Measurements from ENCODE around the gene CTU2.
A peak's percentile ranks its signal among the peaks of the same experiment; 100 is the strongest.

Gene CTU2

GRCh38 chr16:88706965-88707826 lies 893 bp downstream of the CTU2 start:
- Histone ChIP-seq H3K4me3 (peak overlapping the region; percentile 94), H3K27ac (peak overlapping the region in 1 of 2 donors; percentile 91)
- no peak for DNase-seq (ENCODE audit: low spot score)
- no peak for TF ChIP-seq CTCF (IDR thresholded peaks at IDR 0.05)

GRCh38 chr16:88710556-88710955 lies 4.3 kb downstream of the CTU2 start:
- H3K27ac ChIP-seq: no peak overlapping the region
- no peak for DNase-seq (ENCODE audit: low spot score)
- no peak for TF ChIP-seq CTCF (IDR thresholded peaks at IDR 0.05)
- no peak overlapping the region for H3K4me3 ChIP-seq

- TF ChIP-seq CTCF (IDR thresholded peaks at IDR 0.05): no peak
- no peak for DNase-seq (ENCODE audit: low spot score)
- Histone ChIP-seq H3K4me3 (no peak overlapping the region), H3K27ac (no peak overlapping the region)
Observed at GRCh38 chr16:88711750-88712340, 5.5 kb downstream of the CTU2 start.

- H3K4me3 ChIP-seq: no peak overlapping the region
- no peak for DNase-seq (ENCODE audit: low spot score)
- TF ChIP-seq CTCF (IDR thresholded peaks at IDR 0.05): no peak
Observed at GRCh38 chr16:88712362-88712979, 6.2 kb downstream of the CTU2 start.

GRCh38 chr16:88713054-88713453 lies 6.8 kb downstream of the CTU2 start:
- no peak overlapping the region for H3K27ac ChIP-seq
- TF ChIP-seq CTCF (IDR thresholded peaks at IDR 0.05): no peak
- DNase-seq (ENCODE audit: low spot score): no peak
- H3K4me3 ChIP-seq: no peak overlapping the region

More at GRCh38 chr16:88712362-88712979, 6.2 kb downstream of the CTU2 start:
- H3K27ac ChIP-seq: no peak overlapping the region

GRCh38 chr16:88713568-88714419 lies 7.5 kb downstream of the CTU2 start:
- no peak for DNase-seq (ENCODE audit: low spot score)
- no peak overlapping the region for H3K27ac ChIP-seq
- no peak for TF ChIP-seq CTCF (IDR thresholded peaks at IDR 0.05)
- no peak overlapping the region for H3K4me3 ChIP-seq
